ENCODE results near the gene ARID4A. TPM values are rescaled to one million over a fixed set of nuclear protein-coding genes. Genes with fewer than 3 reads are reported as not detected.
A peak's percentile ranks its signal among the peaks of the same experiment; 100 is the strongest.

The ARID4A gene
- total RNA-seq, 3 donors from 2014 or later: 26.3 to 34.6 (median 30.5) TPM

- no peak overlapping the region for H3K4me3 ChIP-seq
- no peak for ATAC-seq
- no peaks in the 10 kb centered on the region for H3K36me3 ChIP-seq (ENCODE audit: low read depth)
- intact Hi-C loops (cut with DNase I, micrococcal nuclease): no loop called here
- no peak for TF ChIP-seq CTCF (IDR thresholded peaks at IDR 0.05)
- no peak for DNase-seq
- H3K4me1 ChIP-seq (ENCODE audit: low read depth): peaks cover 12% of the 10 kb centered on the region
- no peaks in the 10 kb centered on the region for H3K9me3 ChIP-seq
Observed at GRCh38 chr14:58278177-58278576, 20.2 kb upstream of the ARID4A start.

- DNase-seq: peak in 1 of 3 donors; percentile 48
- intact Hi-C loops (cut with DNase I, micrococcal nuclease): no loop called here
- H3K4me3 ChIP-seq: no peak overlapping the region
Observed at GRCh38 chr14:58280954-58281787, 17.2 kb upstream of the ARID4A start.

GRCh38 chr14:58281969-58282368, 16.4 kb upstream of the ARID4A start:
- Histone ChIP-seq H3K4me3 (no peak overlapping the region), H3K9me3 (no peaks in the 10 kb centered on the region), H3K4me1 (ENCODE audit: low read depth) (peaks cover 21% of the 10 kb centered on the region), H3K36me3 (ENCODE audit: low read depth) (no peaks in the 10 kb centered on the region)
- ATAC-seq (no peak), DNase-seq (no peak)
- TF ChIP-seq CTCF (IDR thresholded peaks at IDR 0.05): no peak
- intact Hi-C loops (cut with DNase I, micrococcal nuclease): no loop called here

More at GRCh38 chr14:58280954-58281787, 17.2 kb upstream of the ARID4A start:
- peak; percentile 78 for ATAC-seq
- no peaks in the 10 kb centered on the region for H3K9me3 ChIP-seq
- TF ChIP-seq CTCF (IDR thresholded peaks at IDR 0.05): no peak
- H3K36me3 ChIP-seq (ENCODE audit: low read depth): no peaks in the 10 kb centered on the region
- peaks cover 21% of the 10 kb centered on the region for H3K4me1 ChIP-seq (ENCODE audit: low read depth)

- no peak for TF ChIP-seq CTCF (IDR thresholded peaks at IDR 0.05)
- peaks cover 21% of the 10 kb centered on the region for H3K4me1 ChIP-seq (ENCODE audit: low read depth)
- no peak overlapping the region for H3K4me3 ChIP-seq
- ATAC-seq (no peak), DNase-seq (no peak)
- intact Hi-C loops (cut with DNase I, micrococcal nuclease): no loop called here
- H3K9me3 ChIP-seq: no peaks in the 10 kb centered on the region
- no peaks in the 10 kb centered on the region for H3K36me3 ChIP-seq (ENCODE audit: low read depth)
Observed at GRCh38 chr14:58282925-58283593, 15.3 kb upstream of the ARID4A start.

GRCh38 chr14:58283730-58284129, 14.6 kb upstream of the ARID4A start:
- TF ChIP-seq CTCF (IDR thresholded peaks at IDR 0.05): no peak
- intact Hi-C loops (cut with DNase I, micrococcal nuclease): no loop called here
- Histone ChIP-seq H3K4me1 (ENCODE audit: low read depth) (peaks cover 21% of the 10 kb centered on the region), H3K9me3 (no peaks in the 10 kb centered on the region), H3K4me3 (no peak overlapping the region), H3K36me3 (ENCODE audit: low read depth) (no peaks in the 10 kb centered on the region)
- ATAC-seq (peak; percentile 82), DNase-seq (no peak)

All from mucosa of descending colon (tissue), 3 donors.